ENCODE data around the gene CISTR.

CISTR gene

GRCh38 chr12:53768976-53769375 is 17.2 kb upstream of the CISTR start:
- H3K27ac ChIP-seq (ENCODE audit: extremely low read depth, low read depth, low read length) = no peak overlapping the region
- ChIA-PET CTCF (interaction anchor here (0.7 to 2.6 kb wide), 13 partner anchors 11 to 451 kb away, joined by 3 to 13 read pairs (median 7); partner anchors contain the start of gene HOXC9), POLR2A (no interaction called here)

GRCh38 chr12:53766881-53767280 is 15.1 kb upstream of the CISTR start:
- Histone ChIP-seq H3K36me3 (ENCODE audit: control insufficient read depth in 2 of 2, insufficient read depth in 1 of 2, low read length in 2 of 2) (no peaks in the 10 kb centered on the region), H3K27ac (ENCODE audit: extremely low read depth, low read depth, low read length) (no peak overlapping the region), H3K9me3 (ENCODE audit: control insufficient read depth, insufficient read depth, low read depth, low read length) (no peaks in the 10 kb centered on the region), H3K4me1 (ENCODE audit: control insufficient read depth, insufficient read depth, low read length) (peaks cover 3% of the 10 kb centered on the region), H3K4me3 (ENCODE audit: low read depth, low read length) (no peak overlapping the region)
- ChIA-PET CTCF (interaction anchor here (0.9 to 3.0 kb wide), 5 partner anchors 10 to 448 kb away, joined by 4 to 26 read pairs (median 8); no protein-coding TSS in a partner anchor), POLR2A (no interaction called here)
- TF ChIP-seq ZNF112 (tag by site-specific recombination; IDR thresholded peaks at IDR 0.05) (no peak), ZNF837 (tag by site-specific recombination; IDR thresholded peaks at IDR 0.05) (no peak), EGR2 (tag by site-specific recombination; IDR thresholded peaks at IDR 0.05; ENCODE audit: low read depth) (no peak), ZBTB17 (tag by site-specific recombination; IDR thresholded peaks at IDR 0.05) (no peak), REST (tag by site-specific recombination; IDR thresholded peaks at IDR 0.05) (no peak), ZNF202 (tag by site-specific recombination; IDR thresholded peaks at IDR 0.05; ENCODE audit: borderline replicate concordance) (no peak), KLF16 (tag by site-specific recombination; IDR thresholded peaks at IDR 0.05) (no peak), ZNF16 (tag by site-specific recombination; IDR thresholded peaks at IDR 0.05; ENCODE audit: low read depth) (no peak), ZNF843 (tag by site-specific recombination; IDR thresholded peaks at IDR 0.05) (no peak)

More at GRCh38 chr12:53768976-53769375, 17.2 kb upstream of the CISTR start:
- H3K4me1 ChIP-seq (ENCODE audit: control insufficient read depth, insufficient read depth, low read length) = peaks cover 3% of the 10 kb centered on the region
- TF ChIP-seq ZNF529 (tag by site-specific recombination; IDR thresholded peaks at IDR 0.05; ENCODE audit: insufficient replicate concordance) (no peak), PRDM4 (tag by site-specific recombination; IDR thresholded peaks at IDR 0.05) (no peak), ZNF501 (tag by site-specific recombination; IDR thresholded peaks at IDR 0.05) (no peak), ZNF121 (tag by site-specific recombination; IDR thresholded peaks at IDR 0.05) (no peak), ZNF791 (tag by site-specific recombination; IDR thresholded peaks at IDR 0.05) (no peak), ZNF843 (tag by site-specific recombination; IDR thresholded peaks at IDR 0.05) (no peak)
- TF ChIP-seq, protein P1, sequence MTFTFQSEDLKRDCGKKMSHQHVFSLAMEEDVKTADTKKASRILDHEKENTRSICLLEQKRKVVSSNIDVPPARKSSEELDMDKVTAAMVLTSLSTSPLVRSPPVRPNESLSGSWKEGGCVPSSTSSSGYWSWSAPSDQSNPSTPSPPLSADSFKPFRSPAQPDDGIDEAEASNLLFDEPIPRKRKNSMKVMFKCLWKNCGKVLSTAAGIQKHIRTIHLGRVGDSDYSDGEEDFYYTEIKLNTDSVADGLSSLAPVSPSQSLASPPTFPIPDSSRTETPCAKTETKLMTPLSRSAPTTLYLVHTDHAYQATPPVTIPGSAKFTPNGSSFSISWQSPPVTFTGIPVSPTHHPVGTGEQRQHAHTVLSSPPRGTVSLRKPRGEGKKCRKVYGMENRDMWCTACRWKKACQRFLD (tag by site-specific recombination; IDR thresholded peaks at IDR 0.05) = no peak
- H3K36me3 ChIP-seq (ENCODE audit: control insufficient read depth in 2 of 2, insufficient read depth in 1 of 2, low read length in 2 of 2) = no peaks in the 10 kb centered on the region
- H3K4me3 ChIP-seq (ENCODE audit: low read depth, low read length) = no peak overlapping the region
- no peaks in the 10 kb centered on the region for H3K9me3 ChIP-seq (ENCODE audit: control insufficient read depth, insufficient read depth, low read depth, low read length)

All from HEK293 (cell line).